AG09319 (cell line): Measurements from ENCODE around the gene LPP.

Experiments
- DNase-seq: peaks from one replicate; pipeline ENCODE4 v3.0.0-alpha.2; 2010; ENCODE audit warnings: low read depth; ENCODE audit errors: extremely low read depth
- CTCF ChIP-seq: IDR thresholded peaks from 2 replicates; pipeline ENCODE4 v1.5.1; 2011; ENCODE audit warnings: low read depth, mild to moderate bottlenecking, inconsistent platforms, low read length, moderate library complexity

Gene LPP

GRCh38 chr3:188667926-188668325 is 514.0 kb downstream of the LPP start:
- TF ChIP-seq CTCF, result no peak
- no peak for DNase-seq

GRCh38 chr3:188670446-188670845 is 516.5 kb downstream of the LPP start:
- DNase-seq, result no peak
- TF ChIP-seq CTCF, result no peak

- DNase-seq, result no peak
- no peak for TF ChIP-seq CTCF
These were observed 518.0 kb downstream of the LPP start for GRCh38 chr3:188671971-188672370.

- TF ChIP-seq CTCF, result no peak
- no peak for DNase-seq
These were observed 518.9 kb downstream of the LPP start for GRCh38 chr3:188672840-188673239.

- peak; percentile 66 for DNase-seq
- no peak for TF ChIP-seq CTCF
These were observed 519.8 kb downstream of the LPP start for GRCh38 chr3:188673646-188674186.

- no peak for DNase-seq
- TF ChIP-seq CTCF, result no peak
These were observed 520.6 kb downstream of the LPP start for GRCh38 chr3:188674595-188674994.

GRCh38 chr3:188677344-188677743 is 523.4 kb downstream of the LPP start:
- no peak for DNase-seq
- TF ChIP-seq CTCF, result no peak
